ENCODE measurements around the gene CAMK2A.
A peak's percentile ranks its signal among the peaks of the same experiment; 100 is the strongest.

CAMK2A gene

GRCh38 chr5:150219861-150220260 lies 69.7 kb downstream of the CAMK2A start:
- DNase-seq (ENCODE audit: extremely low spot score, insufficient read length, low read depth) (no peak), FAIRE-seq (no peak)

- FAIRE-seq (no peak), DNase-seq (ENCODE audit: extremely low spot score, insufficient read length, low read depth) (no peak)
These were observed 70.4 kb downstream of the CAMK2A start for GRCh38 chr5:150219142-150219541.

DNA sequence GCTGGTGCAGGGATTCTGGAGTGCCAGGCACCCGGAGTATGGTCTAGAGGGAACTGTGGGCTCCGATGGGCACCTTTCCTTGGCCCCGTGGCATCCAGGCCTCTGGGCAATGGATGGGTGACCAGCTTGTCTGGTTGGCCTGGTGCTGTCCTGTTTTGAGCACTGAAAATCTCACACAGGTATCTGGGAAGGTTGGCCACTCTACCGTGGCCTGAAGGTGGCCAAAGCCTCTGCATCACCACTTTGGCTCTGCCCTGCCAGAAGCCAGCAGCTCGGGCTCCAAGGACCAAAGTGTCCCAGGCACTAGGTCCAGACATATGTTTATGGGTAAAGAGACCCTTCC lies 70.9 kb downstream of the CAMK2A start:
- DNase-seq (ENCODE audit: extremely low spot score, insufficient read length, low read depth) (no peak), FAIRE-seq (no peak)

- DNase-seq (ENCODE audit: extremely low spot score, insufficient read length, low read depth), result peak; percentile 76
- peak; percentile 94 for FAIRE-seq
These were observed 71.5 kb downstream of the CAMK2A start for GRCh38 chr5:150217873-150218692.

GRCh38 chr5:150217038-150217437 lies 72.5 kb downstream of the CAMK2A start:
- DNase-seq (ENCODE audit: extremely low spot score, insufficient read length, low read depth) (no peak), FAIRE-seq (no peak)

DNA sequence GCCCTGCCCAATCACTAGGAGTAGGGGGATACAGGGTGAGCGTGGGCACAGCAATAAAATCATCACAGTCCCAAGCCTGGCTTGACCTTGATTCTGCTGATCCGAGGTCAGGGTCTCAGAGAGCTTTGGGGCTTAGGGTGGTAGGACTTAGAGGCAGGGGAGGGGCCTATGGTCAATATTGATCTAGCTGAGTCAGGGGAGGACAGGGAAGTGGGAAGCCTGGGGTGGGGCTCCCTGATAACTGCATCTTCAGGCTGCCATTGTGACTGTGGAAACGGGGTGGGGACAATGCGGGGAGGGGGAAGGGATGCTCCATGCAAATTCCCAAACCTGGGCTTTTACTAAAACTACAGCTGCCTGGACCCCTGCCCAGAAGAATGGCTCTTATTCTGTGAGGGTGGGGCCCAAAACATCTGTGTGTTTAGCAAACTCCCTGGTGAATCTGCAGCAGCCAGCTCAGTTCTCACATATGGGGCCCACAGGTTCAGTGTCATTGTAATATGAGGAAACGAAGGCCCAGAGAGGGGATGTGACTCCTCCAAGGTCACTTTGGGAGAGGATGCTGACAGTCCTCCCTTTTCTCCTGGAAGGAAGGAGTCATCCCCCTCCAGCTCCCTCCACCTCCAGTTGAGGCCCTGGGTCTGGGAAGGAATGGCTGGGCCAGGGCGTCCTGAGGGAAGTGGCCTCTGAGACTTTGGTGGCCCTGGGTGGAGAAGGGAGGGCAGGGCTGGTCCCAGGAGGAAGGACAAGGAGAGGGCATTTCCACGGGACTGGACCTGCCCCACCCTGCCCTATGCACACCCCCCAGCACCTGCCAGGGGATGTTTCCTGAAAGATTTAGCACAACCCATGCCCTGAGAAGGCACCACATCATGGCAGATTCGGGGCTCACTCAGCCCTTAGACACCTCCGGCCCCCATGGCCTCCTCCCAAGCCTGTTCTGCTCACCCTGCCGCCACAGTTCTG lies 73.3 kb downstream of the CAMK2A start:
- FAIRE-seq (no peak), DNase-seq (ENCODE audit: extremely low spot score, insufficient read length, low read depth) (no peak)

- DNase-seq (ENCODE audit: extremely low spot score, insufficient read length, low read depth) (no peak), FAIRE-seq (no peak)
These were observed 75.3 kb downstream of the CAMK2A start for GRCh38 chr5:150214289-150214688.

DNA sequence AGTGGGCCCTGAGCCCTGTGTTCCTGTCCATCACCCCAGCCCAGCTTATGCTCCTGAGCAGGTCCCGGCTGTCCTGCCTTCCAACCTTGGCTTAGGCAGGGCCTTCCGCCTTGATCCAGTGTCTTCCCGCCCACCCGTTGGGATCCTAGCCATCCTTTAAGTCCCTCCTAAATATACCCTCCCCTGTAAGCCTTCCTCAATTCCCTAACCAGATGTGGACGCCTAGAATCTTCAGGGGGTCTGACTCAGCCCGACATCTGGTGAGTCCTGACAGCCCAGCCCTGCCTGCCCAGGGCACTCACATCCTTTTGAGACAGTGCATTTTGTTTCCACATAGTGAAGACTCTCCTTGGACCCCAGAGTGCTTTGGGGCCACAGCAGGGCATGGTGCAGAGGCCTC lies 76.0 kb downstream of the CAMK2A start:
- no peak for FAIRE-seq
- DNase-seq (ENCODE audit: extremely low spot score, insufficient read length, low read depth), result no peak

DNA sequence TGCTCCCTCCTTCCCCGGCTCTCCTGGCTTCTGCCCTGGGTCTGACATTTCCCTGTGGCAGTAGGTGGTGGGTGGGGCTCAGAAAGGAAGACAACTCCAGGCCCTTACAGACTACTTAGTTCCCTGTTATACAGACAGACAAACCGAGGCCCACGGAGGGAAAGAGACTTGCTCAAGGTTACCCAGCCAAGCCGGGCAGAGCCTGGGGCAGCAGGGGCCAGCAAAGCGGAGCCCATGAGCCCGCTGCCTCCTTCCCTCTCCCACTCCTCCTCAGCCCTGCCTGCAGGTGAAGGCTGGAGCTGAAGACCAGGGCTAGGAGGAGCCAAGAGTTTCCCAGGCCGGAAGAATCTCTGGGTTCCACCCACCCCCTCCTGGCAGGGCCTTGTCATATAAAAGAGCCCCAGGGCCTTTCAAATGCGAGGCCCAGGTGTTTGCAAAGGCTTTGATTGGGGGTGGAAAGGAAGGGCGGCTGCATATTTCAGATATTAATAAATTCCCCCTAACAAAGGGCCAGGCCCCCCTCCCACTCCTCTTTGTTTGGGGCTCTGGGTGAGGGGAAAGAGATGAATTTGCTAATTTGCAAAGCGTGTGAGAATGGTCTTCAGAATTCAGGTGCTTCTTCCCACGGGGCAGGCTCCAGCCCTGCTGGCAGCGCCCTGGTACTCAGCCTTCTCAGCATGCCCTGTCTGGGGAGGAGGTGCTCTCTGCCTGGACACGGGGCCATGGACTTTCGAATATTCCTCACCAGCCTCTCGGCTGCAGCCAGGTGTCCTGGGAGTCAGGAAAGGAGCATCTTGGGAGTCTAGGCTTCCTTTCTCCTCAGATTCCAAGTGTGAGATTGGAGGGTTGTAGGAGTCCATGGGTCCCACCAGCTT lies 78.2 kb downstream of the CAMK2A start:
- DNase-seq (ENCODE audit: extremely low spot score, insufficient read length, low read depth), result no peak
- FAIRE-seq, result no peak

- FAIRE-seq (no peak), DNase-seq (ENCODE audit: extremely low spot score, insufficient read length, low read depth) (no peak)
These were observed 78.9 kb downstream of the CAMK2A start for GRCh38 chr5:150210644-150211043.

DNA sequence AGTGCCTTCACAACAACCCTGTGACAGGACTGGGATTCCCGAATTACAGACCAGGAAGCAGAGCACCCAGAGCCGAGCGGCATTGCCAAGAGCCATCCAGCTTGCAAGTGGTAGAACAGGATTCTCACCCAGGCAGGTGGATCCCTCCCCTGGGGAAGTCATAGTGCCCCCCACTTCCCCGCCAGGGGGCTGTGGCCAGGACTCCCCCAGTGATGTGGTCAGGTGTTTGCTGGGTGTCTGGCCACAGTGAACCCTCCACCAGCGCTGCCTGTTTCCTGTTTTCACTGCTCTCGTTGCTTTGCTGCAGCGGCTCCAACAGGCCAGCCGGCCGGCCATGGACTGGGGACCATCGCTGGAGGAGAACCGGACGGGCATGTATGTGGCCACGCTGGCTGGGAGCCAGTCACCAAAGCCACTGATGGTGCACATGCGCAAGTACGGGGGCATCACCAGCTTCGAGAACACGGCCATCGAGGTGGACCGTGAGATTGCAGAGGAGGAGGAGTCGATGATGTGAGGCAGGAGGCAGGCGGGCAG lies 80.4 kb downstream of the CAMK2A start:
- DNase-seq (ENCODE audit: extremely low spot score, insufficient read length, low read depth) (no peak), FAIRE-seq (no peak)

DNA sequence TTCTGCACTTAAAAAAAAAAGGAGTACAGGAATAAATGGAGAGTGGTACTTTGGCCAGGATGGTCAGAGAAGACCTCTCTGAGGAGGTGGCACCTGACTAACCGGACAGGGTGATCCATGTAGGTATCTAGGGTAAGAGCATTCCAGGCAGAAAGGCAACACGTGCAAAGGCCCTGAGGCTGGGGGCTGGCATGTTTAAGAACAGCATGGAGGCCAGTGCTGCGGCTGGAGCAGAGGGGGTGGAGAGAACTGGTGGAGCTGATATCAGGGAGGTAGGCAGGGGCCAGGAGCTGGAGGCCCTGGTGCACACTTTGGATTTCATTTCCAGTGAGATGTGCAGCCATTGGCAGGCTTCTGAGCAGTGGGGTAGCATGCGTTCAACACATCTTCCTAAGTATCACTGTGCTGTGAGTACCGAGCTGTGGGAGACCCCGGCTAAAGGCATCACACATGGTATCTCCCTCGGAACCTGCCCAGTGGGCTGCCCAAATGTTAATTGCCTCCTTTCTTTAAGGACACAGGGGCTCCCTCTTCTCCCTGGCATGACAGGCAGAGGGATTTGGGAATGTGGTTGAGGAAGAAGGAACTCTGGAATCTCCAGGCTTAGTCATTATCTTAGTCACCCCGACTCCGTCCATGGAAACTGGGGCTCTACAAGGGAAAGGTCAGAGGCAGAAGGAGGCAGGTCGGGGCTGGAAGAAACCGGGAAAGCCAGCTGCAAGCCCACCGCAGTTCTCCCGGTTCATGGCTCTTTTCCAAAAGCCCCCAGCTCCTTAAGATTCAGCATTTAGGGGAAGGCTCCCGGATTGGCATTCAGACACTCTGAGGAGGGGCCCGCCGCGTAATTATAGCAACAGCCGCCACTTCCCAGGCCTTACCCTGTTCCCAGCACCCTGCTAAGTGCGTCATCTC lies 81.1 kb downstream of the CAMK2A start:
- DNase-seq (ENCODE audit: extremely low spot score, insufficient read length, low read depth) (no peak), FAIRE-seq (no peak)

- DNase-seq (ENCODE audit: extremely low spot score, insufficient read length, low read depth) (no peak), FAIRE-seq (no peak)
These were observed 82.8 kb downstream of the CAMK2A start for GRCh38 chr5:150206779-150207115.

DNA sequence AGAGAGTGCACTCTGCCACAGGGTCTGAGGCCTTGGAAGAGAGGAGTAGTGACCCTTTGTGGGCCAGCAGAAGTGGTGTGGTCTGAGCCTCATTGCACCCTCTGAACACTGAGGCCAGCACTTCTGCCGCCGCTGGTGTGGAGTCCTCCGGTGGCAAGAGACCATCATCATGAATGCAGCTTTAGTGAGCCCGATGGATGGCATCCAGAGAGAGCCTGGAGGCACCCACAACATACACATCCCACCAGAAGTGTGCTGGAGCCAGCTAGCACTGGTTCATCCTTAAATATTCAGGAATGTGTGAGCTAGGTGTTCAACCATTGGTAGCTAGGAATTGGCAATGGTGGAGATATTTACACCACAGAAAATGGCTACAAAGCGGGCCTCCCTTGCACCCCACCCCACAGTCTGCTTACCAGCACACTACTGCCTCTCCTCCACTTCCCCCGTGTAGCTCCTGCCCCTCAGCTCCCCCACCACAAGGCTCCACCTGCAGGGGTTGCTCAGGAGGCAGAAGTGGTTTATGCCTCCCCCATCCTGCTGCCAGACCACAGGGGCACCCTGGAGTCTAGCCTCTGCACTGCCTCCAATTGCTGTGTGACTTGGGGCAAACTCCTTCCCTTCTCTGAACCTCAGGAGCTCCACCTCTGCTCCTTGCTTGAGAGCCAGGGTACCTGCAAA lies 83.3 kb downstream of the CAMK2A start:
- no peak for FAIRE-seq
- DNase-seq (ENCODE audit: extremely low spot score, insufficient read length, low read depth), result no peak

- FAIRE-seq (no peak), DNase-seq (ENCODE audit: extremely low spot score, insufficient read length, low read depth) (no peak)
These were observed 85.0 kb downstream of the CAMK2A start for GRCh38 chr5:150204590-150204960.

- DNase-seq (ENCODE audit: extremely low spot score, insufficient read length, low read depth) (no peak), FAIRE-seq (no peak)
These were observed 85.6 kb downstream of the CAMK2A start for GRCh38 chr5:150203832-150204589.

- no peak for FAIRE-seq
- no peak for DNase-seq (ENCODE audit: extremely low spot score, insufficient read length, low read depth)
These were observed 87.1 kb downstream of the CAMK2A start for GRCh38 chr5:150202501-150202900.

DNA sequence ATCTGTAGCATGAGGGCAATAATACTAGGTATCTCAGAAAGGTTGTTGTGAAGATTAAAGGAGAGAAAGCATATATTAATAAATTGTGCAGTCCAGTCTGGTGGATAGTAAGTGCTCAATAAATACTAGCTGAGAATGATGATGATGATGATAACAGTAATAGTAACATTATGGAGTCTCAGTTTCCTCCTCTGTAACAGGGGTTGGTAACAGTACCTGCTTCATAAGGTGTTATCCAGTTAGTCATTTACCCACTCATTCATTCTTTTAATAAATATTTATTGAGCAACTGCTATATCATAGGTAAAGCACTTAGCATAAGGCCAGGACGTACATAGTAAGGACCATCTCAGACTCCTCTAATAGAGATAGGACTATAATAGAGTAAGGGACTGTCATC lies 92.1 kb downstream of the CAMK2A start:
- DNase-seq (ENCODE audit: extremely low spot score, insufficient read length, low read depth) (no peak), FAIRE-seq (no peak)

Measured in GM18507 (cell line).